H4 (cell line): ENCODE measurements around the gene FAM83F. TPM values are rescaled to one million over a fixed set of nuclear protein-coding genes. Genes with fewer than 3 reads are reported as not detected.
"Not testable (repeated sequence)": the region's sequence is repeated elsewhere in the genome, so short reads cannot be mapped to it uniquely, and the experiment has no call there.

Experiments
- DNase-seq: peaks from one replicate; pipeline ENCODE4 v3.0.0-alpha.2; 2015; ENCODE audit warnings: low spot score
- total RNA-seq: library from RNA; depleted of rRNA; stranded (reverse); fragments of >200 nt; shearing (Covaris generic); gene quantifications from 2 replicates; pipeline ENCODE4 v1.2.3, GENCODE V29; 2014

FAM83F gene
- total RNA-seq, 1 experiment from 2014 or later = not detected

DNA sequence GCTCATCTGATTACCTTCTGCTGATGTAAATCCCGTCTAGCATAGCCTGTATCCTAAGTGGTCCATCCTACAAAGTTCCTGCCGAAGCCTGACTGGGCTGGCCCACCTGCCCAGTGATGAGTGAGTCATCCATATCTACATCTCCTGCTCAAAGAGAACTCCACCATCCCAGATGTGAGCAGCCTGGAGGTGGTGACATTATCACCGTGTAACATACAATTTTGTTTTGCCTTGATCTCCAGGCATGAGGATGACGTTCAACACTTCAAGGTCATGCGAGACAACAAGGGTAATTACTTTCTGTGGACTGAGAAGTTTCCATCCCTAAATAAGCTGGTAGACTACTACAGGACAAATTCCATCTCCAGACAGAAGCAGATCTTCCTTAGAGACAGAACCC, 29.0 kb upstream of the FAM83F start:
- no peak for DNase-seq

DNA sequence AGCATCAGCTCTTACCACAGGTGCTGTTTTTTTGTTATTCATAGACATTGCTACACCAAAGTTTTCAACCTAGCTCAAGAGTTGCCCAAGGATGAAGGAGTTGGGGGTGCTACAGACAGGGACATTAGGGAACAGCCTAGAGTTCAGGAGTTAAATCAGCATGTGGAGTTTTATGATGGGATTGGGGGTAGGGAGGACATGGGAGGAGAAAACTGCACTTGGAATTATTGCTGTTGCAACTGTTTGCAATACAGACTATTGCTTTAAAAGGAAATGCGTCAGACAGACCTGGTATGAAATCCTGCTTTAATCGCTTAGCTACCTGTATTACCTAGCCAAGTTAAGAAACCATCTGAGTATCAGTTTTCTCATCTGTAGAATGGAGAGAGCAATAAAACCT, 28.3 kb upstream of the FAM83F start:
- DNase-seq = no peak

DNA sequence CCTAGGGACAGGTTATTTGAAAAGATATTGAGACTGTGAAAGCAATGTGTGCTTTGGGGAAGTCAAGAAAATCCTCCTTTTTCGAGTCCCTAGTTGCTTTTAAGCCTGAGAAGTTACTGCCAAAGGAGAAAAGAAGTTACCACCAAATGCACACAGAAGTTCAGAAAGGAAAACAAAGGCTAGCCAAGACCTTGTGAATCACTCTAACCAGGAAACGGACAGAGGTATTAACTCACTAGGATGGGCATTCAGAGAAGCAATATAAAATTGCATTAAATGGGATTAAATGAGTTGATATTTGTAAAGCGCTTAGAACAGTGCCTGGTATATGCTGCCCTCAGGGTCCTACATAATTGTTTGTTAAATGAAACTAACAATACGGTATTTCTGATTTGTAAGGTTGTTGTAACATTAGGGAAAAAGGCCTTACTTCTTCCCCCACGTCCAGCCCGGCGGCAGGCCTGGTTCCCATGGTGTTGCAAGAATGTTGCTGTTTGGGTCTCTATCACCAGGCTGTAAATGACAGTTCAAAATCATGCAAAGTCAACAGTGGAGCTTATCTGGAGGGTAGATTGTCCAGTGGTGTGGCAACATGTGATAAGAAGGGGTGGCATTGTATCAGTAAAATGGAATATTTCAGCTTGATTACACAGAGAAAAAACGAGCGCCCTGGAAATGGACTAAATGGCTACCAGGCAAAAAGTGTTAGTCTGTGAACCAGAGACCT, 27.5 kb upstream of the FAM83F start:
- DNase-seq = no peak

DNA sequence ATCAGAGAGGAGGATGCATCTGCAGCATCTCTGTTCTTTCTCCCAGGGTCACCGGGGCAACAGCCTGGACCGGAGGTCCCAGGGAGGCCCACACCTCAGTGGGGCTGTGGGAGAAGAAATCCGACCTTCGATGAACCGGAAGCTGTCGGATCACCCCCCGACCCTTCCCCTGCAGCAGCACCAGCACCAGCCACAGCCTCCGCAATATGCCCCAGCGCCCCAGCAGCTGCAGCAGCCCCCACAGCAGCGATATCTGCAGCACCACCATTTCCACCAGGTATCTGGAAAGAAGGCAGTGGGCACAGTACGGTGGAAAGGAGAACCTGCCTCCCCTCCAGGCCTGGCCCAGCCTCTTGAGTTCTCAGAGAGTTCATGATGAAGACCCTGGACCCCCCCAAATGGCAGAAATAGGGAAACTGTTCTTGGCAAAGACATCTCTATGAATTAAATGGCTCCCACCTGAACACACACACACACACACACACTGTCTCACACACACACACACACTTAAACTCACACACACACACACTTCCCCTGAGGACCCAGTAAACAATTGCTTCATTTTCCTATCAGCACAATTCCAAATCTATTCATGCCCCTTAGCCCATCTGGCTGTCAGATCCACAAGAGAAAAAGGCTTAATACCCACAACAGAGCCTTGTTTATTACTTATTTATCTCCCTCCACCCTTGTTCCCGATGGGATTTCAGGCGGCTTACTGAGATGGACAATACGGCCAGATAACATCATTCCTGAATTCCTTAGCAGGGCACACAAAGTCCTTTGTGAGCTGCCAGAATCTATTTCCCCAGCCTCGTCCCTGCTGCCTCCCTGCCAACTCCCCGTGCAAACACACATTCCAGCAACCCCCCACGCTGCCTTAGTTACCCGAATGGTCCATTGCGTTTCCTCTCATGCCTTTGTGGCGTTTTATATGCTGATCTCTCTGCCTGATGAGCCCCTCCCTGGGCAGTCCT, 26.5 kb upstream of the FAM83F start:
- DNase-seq = no peak

DNA sequence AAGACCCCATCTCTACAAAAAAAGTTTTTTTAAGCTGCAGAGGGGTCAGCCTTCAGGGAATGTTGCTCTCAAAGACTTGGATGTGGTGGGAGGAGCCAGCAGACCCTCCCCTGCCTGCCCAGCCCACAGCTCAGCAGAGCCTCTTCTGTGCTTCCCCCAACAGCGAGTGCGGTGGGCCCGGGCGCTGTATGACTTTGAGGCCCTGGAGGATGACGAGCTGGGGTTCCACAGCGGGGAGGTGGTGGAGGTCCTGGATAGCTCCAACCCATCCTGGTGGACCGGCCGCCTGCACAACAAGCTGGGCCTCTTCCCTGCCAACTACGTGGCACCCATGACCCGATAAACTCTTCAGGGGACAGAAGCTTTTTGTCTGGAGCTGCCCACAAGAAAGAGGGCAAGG, 24.0 kb upstream of the FAM83F start:
- DNase-seq = no peak

DNA sequence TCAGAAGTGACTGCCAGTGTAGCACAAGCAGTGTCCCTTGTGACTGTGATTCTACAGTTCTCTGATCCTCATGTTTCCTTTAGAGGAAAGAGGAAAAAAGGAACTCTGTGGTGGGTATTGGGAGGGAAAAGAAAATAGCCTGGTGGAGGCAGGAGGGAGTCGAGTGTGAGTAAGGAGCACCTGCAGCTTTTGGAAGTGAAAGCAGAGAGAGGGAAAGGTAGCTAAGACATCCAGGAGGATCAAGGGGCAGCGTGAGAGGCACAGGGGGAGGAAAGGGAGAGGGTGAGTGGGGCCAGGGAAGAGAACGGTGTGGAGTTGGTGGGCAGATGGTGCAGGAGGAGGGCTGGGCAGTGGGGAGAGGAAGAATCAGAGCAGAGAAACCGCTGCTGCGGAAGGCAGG, 22.1 kb upstream of the FAM83F start:
- no peak for DNase-seq

DNA sequence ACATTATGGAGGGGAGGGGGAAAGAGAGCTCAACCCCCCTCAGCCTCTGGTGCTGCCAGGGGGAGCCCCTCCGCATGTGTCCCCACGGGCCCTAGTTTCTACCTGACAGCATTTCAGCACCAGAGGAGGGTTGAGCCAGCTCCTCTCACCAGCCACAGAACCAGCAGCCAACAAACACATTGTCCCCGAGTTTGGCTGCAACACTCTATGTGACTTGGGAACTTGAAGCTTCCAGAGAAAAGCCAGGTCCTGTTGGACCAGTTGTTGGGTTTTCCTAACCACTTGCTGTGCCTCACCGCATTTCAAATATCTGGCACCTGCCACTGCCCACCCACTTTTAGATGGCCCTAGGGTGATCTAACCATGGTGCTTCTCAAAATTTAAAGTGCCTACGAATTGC, 21.1 kb upstream of the FAM83F start:
- no peak for DNase-seq

DNA sequence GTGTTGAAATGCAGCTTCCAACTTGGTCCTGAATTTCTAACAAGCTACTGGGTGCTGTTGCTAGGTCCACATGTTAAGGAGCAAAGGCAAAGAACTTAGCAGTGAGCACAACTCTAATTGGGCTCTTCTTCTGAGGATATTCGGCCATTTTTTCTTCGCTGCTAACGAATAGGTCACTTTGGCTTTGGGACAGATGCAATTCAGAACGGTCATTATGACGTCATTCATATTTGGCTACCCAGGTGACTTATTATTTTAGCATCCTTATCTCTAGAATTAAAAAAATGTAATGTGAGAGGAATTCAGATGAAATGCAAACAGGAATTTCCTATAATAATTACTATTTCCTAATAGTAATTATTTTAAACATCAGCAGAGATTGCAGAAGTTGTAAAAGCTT, 20.7 kb upstream of the FAM83F start:
- no peak for DNase-seq

DNA sequence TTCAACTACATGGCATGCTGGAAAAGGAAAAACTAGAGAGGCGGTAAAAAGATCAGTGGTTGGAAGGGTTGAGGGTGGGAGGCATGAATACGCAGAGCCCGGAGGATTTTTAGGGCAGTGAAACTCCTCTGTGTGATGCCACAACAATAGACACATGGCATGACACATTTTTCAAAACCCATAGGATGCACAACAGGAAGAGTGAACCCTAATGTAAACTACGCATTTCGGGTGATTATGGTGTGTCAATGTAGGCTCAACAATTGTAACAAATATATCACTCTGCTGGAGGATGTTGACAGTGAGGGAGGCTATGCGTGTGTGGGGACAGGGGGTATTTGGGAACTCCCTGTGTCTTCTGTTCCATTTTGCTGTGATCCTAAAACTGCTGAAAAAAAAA, 15.7 kb upstream of the FAM83F start:
- DNase-seq = no peak

DNA sequence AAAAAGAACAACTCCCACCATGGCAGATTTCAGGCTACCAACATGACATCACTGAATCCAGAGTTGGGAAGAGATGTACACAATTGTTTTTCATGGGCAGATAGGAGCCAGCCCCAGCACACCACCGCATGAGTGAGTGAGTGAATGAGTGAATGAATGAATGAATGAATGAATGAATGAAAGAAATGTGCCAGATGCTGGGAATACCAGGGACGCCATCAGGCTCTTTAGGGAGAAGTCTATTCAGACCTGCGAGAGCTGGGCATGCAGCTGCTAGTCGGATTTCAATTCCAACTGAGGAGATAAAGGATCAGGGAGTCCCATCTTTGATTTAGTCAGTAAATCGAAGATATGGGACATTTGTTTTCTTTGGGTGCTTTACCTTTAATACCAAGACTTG, 15.3 kb upstream of the FAM83F start:
- DNase-seq = no peak

DNA sequence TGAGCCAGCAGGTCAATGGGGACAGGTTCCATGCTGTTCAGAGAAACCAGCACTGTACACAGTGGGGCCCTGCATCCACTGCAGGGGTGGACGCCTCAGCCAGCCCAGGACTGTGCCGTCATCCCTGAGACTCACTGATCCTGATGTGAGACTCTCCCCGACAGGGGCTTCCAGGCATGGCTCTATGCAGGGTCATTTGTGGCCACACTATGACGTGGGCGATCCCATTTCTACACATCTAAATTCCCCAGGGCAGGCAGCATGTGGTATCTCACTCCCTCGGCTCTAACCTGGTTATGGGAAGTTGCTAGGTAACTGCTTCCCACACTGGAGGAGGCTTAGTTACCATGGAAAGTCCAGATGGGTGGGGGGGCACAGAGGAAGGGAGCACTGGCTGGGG, 14.2 kb upstream of the FAM83F start:
- DNase-seq = no peak

DNA sequence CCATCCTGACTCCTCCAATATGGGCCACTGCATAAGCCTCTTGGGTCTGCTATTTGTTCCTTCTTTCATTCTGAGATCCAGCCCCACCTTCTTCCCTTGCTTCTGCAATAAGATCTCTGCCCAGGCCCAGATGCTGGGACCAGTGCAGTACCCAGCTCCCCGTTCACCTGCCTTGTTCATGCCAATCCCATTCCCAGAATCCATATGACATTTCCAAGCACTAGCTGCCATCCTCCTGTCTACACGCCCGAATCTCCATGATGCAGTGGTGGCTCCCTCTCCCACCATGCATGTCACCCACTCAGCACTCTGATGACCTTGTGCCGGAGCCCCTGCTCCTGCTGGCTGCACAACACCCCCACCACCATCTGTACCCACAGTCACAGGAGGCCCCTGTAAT, 11.4 kb upstream of the FAM83F start:
- no peak for DNase-seq

DNA sequence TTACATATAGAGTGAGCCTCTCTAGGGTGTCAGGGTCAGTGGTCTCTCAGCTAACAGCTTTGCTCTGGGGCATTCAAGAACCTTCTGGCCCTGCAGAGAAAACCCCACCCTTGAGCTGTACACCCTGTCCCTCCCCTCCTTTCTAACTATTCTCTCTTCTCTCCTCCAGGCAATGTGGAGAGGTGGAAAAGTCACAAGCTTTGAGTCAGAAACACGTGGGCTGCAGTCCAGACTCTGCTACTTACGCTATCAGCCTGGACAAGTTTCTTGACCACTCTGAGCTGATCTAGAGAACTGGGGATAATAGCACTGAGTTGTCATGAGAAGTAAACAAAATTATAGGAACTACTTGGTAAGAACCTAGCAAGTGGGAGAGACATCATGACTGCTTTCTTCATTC, 10.7 kb upstream of the FAM83F start:
- DNase-seq = no peak

DNA sequence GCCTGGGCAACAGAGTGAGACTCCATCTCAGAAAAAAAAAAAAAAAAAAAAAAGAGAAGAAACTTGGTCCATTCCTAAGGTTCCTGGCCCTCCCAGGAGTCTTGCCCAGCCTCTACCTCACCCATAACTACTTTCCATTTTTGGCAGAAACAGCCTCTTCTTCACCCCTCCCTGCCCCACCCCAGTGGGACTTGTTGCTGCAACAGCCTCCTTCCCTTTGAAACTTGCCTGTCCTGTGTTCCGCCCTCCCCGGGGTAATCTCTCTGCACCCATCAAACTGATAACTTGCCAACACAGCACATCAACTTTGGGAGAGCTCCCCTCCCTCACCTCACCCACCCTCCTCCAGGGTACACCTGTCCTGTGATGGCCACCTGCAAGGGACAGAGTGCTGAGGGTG, 10.0 kb upstream of the FAM83F start:
- no peak for DNase-seq

DNA sequence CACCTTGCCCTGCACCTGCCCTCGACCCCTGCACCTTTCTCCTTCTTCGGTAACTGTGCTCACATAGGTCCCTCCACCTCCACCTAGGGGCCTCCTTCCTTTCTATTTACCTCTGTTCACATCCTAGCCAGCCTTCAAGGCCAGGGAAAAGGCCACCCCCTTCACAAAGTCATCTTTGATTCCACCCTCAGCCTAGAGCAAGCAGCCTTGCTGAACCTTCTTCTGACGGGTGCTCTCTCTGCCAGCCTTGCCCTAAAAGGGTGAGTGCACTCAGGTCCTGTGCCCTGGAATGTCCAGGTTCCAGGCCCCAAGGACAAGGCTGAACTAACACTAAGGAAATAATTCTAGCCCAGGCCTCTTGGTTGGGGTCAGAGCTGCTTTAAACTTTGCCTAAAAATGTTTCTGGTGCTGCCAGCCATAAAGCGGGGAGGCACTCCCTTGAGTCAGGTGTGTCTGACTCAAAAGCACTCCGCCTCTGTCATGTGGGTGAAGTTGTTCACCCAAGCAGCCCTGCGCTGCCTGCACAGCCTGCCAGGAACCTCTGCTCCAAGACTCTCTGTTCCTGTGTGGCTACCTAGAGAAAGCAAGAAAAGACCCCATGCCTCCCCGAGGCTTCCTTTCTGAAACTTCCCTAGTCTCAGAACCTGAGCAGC, 9.2 kb upstream of the FAM83F start:
- DNase-seq = no peak

DNA sequence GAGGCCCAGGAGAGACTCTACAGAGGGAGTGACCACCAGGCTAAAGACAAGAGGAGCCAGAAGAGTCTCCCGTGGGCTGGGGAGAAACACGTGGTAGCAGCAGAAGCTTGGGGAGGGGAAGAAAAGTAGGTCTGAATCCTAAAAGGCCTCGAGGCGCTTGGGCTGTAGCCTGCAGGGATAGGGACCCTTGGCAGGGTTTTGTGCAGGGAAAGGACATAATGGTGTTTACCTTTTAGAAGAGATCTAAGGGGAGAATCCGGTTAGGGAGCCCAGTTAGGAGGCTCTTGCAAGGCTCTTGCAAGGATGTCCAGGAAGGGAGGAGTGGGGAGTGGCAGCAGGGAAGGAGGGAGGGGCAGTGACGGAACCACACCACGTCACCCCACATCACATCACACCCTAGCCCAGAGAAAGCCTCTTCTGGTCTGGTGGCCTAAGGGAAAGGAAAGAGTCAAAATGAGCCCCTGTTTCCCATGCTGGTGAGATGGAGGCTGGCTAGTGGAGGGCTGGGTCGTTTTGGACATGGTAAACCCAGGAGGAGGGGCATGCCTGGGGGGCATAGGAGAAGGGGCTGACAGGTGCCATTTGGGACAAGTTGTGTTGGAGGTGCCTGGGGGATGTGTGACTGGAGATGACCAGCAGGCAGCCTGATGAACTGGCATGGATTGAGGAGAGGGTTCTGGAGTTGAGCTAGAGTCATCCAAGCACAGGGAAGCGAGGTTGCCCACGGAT, 6.2 kb upstream of the FAM83F start:
- DNase-seq = no peak

DNA sequence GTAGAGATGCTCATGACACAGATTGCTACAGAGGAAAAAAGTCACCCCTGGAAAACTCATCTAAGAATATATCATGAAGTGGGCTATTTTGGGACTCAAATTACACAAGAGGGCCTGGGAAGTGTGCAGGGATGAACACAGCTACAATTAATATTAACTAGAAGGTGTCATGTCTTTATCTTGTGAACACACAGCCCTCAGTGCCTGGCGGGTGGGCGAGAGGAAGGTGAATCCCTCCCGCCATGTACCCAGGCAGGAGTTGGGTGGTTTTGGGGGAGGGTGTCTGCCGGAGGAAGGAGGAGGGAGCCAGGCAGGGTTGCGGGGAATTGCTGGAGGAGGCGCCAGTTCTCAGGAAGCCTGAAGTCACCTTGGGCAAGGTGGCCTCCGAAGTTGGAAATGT, 5.1 kb upstream of the FAM83F start:
- DNase-seq = no peak

DNA sequence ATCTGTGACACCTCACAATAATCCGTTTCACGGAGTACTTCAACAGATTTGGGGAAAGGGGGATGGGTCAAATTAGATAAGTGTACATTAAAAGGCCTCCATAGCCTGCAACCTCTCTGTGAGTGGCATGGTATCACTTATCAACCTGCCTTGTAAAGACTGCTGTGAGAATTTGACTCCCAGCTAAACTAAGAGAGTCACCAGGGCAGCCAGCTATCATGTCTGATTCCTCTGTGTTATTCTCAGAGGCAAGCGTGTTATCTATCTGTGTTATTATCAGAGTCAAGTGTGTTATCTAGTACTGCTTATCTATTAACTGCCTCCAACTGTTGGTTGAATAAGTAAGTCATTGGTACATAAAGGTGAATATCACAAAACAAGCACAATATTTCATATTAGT, 4.1 kb upstream of the FAM83F start:
- DNase-seq = no peak

DNA sequence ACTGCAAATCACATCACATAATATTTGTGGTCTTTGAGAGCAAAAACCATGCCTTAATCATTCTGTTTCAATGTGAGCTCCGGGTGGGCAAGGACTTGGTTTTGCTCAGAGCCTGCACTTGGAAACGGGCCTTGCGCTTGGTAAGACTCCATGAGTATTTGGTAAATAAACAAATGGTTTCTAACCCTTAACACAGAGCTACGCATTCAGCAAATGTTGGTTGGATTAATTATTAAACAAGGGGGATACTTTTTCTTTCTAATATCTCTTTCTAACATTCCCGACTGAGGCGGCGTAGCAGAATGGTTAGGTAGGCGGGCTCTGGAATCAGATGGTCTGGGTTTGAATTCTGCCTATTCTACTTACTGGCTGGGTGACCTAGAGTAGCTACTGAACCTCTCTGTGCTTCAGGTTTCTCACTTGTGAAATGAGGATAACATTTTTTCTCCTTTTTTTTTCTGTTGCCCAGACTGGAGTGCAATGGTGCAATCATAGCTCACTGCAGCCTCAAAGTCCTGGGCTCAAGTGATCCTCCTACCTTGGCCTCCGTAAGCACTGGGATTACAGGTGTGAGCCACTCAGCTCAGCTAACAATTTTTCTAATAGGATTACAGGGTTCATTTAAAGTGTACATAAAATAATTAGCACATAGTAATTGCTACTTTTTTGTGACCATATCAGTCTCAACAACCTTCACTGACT, 3.4 kb upstream of the FAM83F start:
- DNase-seq = no peak

DNA sequence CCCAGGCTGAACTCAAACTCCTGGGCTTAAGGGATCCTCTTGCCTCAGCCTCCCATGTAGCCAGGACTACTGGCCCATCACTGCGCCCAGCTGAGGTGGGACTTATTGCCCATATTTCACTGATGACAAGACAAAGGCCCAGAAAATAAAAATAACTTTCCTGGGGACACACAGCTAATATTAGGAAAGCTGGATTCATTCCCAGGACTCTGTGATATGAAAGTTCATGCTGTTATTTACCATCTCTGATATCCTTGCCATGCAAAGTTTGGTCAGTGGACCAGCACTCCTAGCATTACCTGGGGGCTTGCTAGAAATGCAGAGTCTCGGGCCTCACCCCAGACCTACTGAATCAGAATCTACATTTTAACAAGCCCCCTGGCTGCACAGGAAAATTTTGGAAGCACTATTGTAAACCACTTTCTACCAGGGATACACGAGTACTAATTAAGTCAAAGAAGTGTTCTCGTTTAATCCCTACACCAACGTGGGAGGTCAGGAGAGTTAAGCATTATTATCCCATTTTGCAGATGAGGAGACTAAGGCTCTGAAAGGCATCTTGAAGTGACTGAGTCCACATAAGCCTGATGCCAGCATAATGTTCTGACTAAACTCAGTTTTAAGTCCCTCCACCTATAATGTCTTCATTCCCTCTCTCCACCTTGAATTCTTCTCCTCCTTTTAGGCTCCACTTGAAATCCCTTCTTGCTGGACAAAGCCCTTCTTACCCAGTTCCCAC, 2.5 kb upstream of the FAM83F start:
- DNase-seq = no peak

DNA sequence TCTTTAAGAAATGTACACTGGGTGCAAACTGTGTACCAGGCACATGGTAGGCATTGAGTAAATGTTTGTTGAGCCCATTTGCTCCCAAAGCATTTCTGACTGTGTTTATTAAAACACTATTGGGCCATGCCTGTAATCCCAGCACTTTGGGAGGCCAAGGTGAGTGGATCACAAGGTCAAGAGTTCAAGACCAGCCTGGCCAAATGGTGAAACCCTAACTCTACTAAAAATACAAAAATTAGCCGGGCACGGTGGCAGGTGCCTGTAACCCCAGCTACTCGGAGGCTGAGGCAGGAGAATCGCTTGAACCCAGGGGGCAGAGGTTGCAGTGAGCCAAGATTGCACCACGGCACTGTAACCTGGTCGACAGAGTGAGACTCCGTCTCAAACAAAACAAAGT, 1.9 kb upstream of the FAM83F start:
- not testable (repeated sequence) for DNase-seq
